Lower lobe of right lung (tissue), 2 donors: ENCODE measurements around the gene GOLGB1. TPM values are rescaled to one million over a fixed set of nuclear protein-coding genes. Genes with fewer than 3 reads are reported as not detected.

ENCODE experiments used
- ATAC-seq, 2 donors: fragments of 200-7000 bp; cut with Tn5 transposase; one replicate each; pipeline ENCODE4 v1.9.1; 2020 to 2022; ENCODE audit warnings: mild to moderate bottlenecking in 2 of 2, moderate library complexity in 2 of 2
- DNase-seq: peaks from one replicate; pipeline ENCODE4 v3.0.0-alpha.2; 2020
- H3K27ac ChIP-seq: fragments of 200-600 bp; one replicate; pipeline ENCODE4 v1.8.0; 2022
- H3K27me3 ChIP-seq: fragments of 200-600 bp; one replicate; pipeline ENCODE4 v1.8.0; 2022; ENCODE audit warnings: low read depth
- H3K36me3 ChIP-seq: fragments of 200-600 bp; one replicate; pipeline ENCODE4 v1.8.0; 2022; ENCODE audit warnings: mild to moderate bottlenecking
- H3K4me1 ChIP-seq: fragments of 200-600 bp; one replicate; pipeline ENCODE4 v1.8.0; 2022
- H3K4me3 ChIP-seq: fragments of 200-600 bp; one replicate; pipeline ENCODE4 v1.8.0; 2022; ENCODE audit warnings: mild to moderate bottlenecking
- H3K9me3 ChIP-seq: fragments of 200-600 bp; one replicate; pipeline ENCODE4 v1.8.0; 2022
- CTCF ChIP-seq: fragments of 200-600 bp; IDR thresholded peaks from one replicate; pipeline ENCODE4 v1.8.0; 2022; ENCODE audit warnings: antibody characterized with exemption, mild to moderate bottlenecking
- intact Hi-C: fragments of 100-400 bp; cut with DNase I; formaldehyde crosslinking; loops from one replicate; pipeline ENCODE4 v1.11.0; 2022
- total RNA-seq: library from RNA; stranded (reverse); fragmentation: NEBNext Ultra II Directional; extraction: Animal tissue kit (Norgen Biotek cat#: 25700); gene quantifications from one replicate; pipeline ENCODE4 v1.2.1, GENCODE V29; 2021
- donor health status: DM: no; HTN: yes; CAD: no; lungs with severe emphysema.

The GOLGB1 gene
- total RNA-seq, 1 donor from 2014 or later: 55.4 TPM

- Histone ChIP-seq H3K4me1 (no peaks in the 10 kb centered on the region), H3K36me3 (peaks cover 100% of the 10 kb centered on the region), H3K27me3 (no peaks in the 10 kb centered on the region), H3K4me3 (no peak overlapping the region), H3K27ac (no peak overlapping the region), H3K9me3 (no peaks in the 10 kb centered on the region)
- intact Hi-C loops: no loop called here
- no peak for TF ChIP-seq CTCF
- ATAC-seq: no peak
- DNase-seq: no peak
Observed at GRCh38 chr3:121722411-121722810, 27.1 kb downstream of the GOLGB1 start.

- Histone ChIP-seq H3K4me1 (no peaks in the 10 kb centered on the region), H3K27me3 (no peaks in the 10 kb centered on the region), H3K4me3 (no peak overlapping the region), H3K27ac (no peak overlapping the region), H3K36me3 (peaks cover 100% of the 10 kb centered on the region), H3K9me3 (no peaks in the 10 kb centered on the region)
- DNase-seq: no peak
- TF ChIP-seq CTCF: no peak
- intact Hi-C loops: no loop called here
- ATAC-seq: no peak
Observed at GRCh38 chr3:121720163-121720562, 29.4 kb downstream of the GOLGB1 start.

DNA sequence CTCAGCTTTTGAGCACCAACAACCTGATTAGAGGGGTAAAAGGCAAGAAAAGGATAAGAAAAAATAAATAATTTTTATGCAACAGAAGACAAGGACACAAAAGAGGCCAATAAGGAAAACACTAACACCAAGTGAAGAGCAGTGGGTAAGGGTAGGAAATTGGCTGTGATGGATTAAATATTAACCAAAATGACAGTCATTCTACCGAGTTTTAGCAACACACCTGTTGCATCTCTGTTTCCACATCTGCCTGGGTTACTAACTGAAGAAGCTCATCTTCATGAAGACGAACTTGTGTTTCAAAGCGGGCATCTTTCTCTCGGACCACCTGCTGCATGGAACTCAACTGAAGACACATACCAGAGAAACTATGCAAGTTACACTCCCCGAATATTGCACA is 30.1 kb downstream of the GOLGB1 start:
- intact Hi-C loops: no loop called here
- Histone ChIP-seq H3K27me3 (no peaks in the 10 kb centered on the region), H3K4me1 (no peaks in the 10 kb centered on the region), H3K9me3 (no peaks in the 10 kb centered on the region), H3K36me3 (peaks cover 100% of the 10 kb centered on the region), H3K27ac (no peak overlapping the region), H3K4me3 (no peak overlapping the region)
- no peak for TF ChIP-seq CTCF
- DNase-seq (no peak), ATAC-seq (no peak)

- intact Hi-C loops: no loop called here
Observed at GRCh38 chr3:121718205-121718846, 31.2 kb downstream of the GOLGB1 start.

GRCh38 chr3:121710347-121710746 is 39.2 kb downstream of the GOLGB1 start:
- DNase-seq (no peak), ATAC-seq (no peak)
- no peak for TF ChIP-seq CTCF
- H3K4me1 ChIP-seq: no peaks in the 10 kb centered on the region
- no peaks in the 10 kb centered on the region for H3K27me3 ChIP-seq
- H3K4me3 ChIP-seq: no peak overlapping the region
- peaks cover 61% of the 10 kb centered on the region for H3K36me3 ChIP-seq
- intact Hi-C loops: no loop called here
- H3K9me3 ChIP-seq: no peaks in the 10 kb centered on the region
- H3K27ac ChIP-seq: no peak overlapping the region

More at GRCh38 chr3:121718205-121718846, 31.2 kb downstream of the GOLGB1 start:
- H3K4me3 ChIP-seq: no peak overlapping the region
- TF ChIP-seq CTCF: no peak
- ATAC-seq (no peak), DNase-seq (no peak)
- H3K9me3 ChIP-seq: no peaks in the 10 kb centered on the region
- no peaks in the 10 kb centered on the region for H3K27me3 ChIP-seq
- H3K27ac ChIP-seq: no peak overlapping the region
- peaks cover 100% of the 10 kb centered on the region for H3K36me3 ChIP-seq
- H3K4me1 ChIP-seq: no peaks in the 10 kb centered on the region
